Measurements from ENCODE around the gene SYNDIG1. TPM values are rescaled to one million over a fixed set of nuclear protein-coding genes. Genes with fewer than 3 reads are reported as not detected.

The SYNDIG1 gene
- total and polyA plus RNA-seq, 9 of the 15 experiments (the other 6 are each of a cell fraction or from before 2014, with no cell fraction given): not detected

DNA sequence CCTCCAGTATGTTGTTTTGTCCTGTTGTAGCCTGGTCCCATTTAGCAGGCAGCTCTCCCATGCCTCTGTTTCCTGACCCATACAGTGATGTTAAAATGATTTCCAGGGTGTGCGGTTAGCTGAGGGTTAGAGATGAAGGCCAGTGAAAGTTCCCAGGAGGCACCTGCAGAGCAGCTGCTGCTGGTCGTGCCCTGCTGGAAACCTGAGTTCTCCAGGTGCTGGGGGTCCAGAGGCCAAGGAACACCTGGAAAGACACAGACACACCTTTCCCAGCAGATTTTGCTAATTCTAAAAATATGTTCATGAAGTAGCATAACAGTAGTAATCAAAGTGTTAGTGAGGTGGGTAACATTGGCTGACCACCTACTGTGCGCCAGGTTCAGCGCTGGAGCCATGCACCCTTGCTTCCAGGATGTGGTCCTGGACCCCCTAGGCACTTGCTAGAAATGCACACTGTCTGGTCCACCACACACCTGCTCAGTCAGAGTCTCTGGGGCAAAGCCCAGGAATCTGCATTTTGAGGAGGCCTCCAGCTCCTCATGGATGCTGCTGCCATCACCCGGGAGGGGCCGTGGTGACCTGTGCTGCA, 118.7 kb downstream of the SYNDIG1 start (continued):
- TF ChIP-seq, protein P1, sequence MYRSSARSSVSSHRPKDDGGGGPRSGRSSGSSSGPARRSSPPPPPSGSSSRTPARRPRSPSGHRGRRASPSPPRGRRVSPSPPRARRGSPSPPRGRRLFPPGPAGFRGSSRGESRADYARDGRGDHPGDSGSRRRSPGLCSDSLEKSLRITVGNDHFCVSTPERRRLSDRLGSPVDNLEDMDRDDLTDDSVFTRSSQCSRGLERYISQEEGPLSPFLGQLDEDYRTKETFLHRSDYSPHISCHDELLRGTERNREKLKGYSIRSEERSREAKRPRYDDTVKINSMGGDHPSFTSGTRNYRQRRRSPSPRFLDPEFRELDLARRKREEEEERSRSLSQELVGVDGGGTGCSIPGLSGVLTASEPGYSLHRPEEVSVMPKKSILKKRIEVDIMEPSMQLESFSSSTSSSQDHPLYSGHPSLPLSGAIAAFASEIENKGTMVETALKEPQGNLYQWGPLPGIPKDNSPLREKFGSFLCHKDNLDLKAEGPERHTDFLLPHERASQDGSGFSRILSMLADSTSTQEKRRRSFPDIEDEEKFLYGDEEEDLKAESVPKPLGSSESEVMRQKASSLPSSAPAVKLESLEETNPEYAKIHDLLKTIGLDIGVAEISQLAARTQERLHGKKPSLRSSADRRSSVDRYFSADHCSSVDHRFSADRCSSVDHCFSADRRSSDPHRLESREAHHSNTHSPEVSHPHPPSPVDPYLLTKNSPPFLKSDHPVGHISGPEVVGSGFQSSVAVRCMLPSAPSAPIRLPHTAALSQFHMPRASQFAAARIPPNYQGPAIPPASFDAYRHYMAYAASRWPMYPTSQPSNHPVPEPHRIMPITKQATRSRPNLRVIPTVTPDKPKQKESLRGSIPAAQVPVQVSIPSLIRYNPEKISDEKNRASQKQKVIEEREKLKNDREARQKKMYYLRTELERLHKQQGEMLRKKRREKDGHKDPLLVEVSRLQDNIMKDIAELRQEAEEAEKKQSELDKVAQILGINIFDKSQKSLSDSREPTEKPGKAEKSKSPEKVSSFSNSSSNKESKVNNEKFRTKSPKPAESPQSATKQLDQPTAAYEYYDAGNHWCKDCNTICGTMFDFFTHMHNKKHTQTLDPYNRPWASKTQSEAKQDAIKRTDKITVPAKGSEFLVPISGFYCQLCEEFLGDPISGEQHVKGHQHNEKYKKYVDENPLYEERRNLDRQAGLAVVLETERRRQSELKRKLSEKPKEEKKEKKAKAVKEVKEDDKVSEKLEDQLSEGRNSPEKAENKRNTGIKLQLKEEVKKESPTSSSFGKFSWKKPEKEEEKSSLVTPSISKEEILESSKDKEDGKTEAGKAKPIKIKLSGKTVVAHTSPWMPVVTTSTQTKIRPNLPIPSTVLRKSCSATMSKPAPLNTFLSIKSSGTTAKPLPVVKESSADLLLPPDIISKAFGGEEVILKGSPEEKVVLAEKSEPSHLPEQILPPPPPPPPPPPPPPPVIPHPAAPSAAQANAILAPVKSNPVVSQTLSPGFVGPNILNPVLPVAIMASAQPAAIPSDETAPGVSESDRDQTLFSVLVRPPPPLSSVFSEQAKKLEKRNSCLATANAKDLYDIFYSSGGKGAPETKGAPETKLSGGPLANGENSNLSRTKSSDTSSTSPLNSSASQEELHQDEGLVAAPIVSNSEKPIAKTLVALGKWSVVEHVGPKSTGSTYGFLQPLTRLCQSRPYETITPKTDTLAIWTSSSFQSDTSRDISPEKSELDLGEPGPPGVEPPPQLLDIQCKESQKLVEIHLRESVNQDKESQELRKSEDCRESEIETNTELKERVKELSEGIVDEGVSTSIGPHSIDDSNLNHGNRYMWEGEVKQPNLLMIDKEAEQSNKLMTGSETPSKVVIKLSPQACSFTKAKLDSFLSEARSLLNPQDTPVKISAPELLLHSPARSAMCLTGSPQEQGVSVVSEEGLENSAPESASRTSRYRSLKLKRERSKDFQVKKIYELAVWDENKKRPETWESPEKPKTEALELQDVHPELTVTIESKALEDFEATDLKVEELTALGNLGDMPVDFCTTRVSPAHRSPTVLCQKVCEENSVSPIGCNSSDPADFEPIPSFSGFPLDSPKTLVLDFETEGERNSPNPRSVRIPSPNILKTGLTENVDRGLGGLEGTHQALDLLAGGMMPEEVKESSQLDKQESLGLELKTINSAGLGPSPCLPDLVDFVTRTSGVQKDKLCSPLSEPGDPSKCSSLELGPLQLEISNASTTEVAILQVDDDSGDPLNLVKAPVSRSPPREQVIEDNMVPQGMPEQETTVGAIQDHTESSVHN (IDR thresholded peaks at IDR 0.05; ENCODE audit: borderline replicate concordance in 1 of 2, low read depth in 1 of 2): no peak
- TF ChIP-seq SFPQ (IDR thresholded peaks at IDR 0.05; ENCODE audit: low read depth, low read length) (no peak), VEZF1 (CRISPR knock-in tag; IDR thresholded peaks at IDR 0.05) (no peak), FUS (optimal IDR thresholded peaks at IDR 0.05; ENCODE audit: low read depth, low read length) (no peak), BRF2 (IDR thresholded peaks at IDR 0.05; ENCODE audit: borderline replicate concordance, insufficient read depth, insufficient read length) (no peak)
